ENCODE measurements around the gene GHR. TPM values are rescaled to one million over a fixed set of nuclear protein-coding genes. Genes with fewer than 3 reads are reported as not detected.
A peak's percentile ranks its signal among the peaks of the same experiment; 100 is the strongest.

The GHR gene
- total RNA-seq = not detected
- not detected for polyA plus RNA-seq

GRCh38 chr5:42423285-42424165 is at the start of gene GHR:
Gene GHR, plus strand, starts transcription at chr5:42423439. Its CDS starts 142,436 bp downstream, at chr5:42565875.
- Mint-ChIP-seq H3K4me1 (no peaks in the 10 kb centered on the region), H3K27ac (no peak within 1 kb of the TSS), H3K4me3 (no peak within 1 kb of the TSS), H3K36me3 (no peaks in the 10 kb centered on the region), H3K27me3 (peaks cover 17 to 22% of the 10 kb centered on the region in 2 donors), H3K9me3 (peaks cover 0 to 7% (median 0%) of the 10 kb centered on the region in 8 donors)
- Histone ChIP-seq H3K27ac (ENCODE audit: low read depth, low read length) (no peak within 1 kb of the TSS), H3K4me1 (ENCODE audit: insufficient read depth, low read length) (peaks cover 8% of the 10 kb centered on the region), H3K4me3 (ENCODE audit: low read length in 2 of 2) (peak within 1 kb of the TSS in 1 of 2 donors; percentile 19), H3K27me3 (ENCODE audit: insufficient read depth, low read length) (no peaks in the 10 kb centered on the region), H3K9me3 (ENCODE audit: control insufficient read depth in 1 of 2, low read length in 2 of 2) (no peaks in the 10 kb centered on the region), H3K36me3 (ENCODE audit: insufficient read depth, low read length) (no peaks in the 10 kb centered on the region)
- intact Hi-C loops (cut with micrococcal nuclease) = loop anchor here (5.0 kb wide), 1 partner anchor 344 kb away; no protein-coding TSS in a partner anchor
- POLR2A ChIA-PET (ENCODE audit: partially characterized antibody) = no interaction called here
- peak in 3 of 5 donors; percentile 1 to 7 (median 5) for DNase-seq
- CTCF ChIA-PET (ENCODE audit: partially characterized antibody) = interaction anchor here (1.0 to 2.0 kb wide), 4 partner anchors 10 to 466 kb away, joined by 3 to 15 read pairs (median 4); no protein-coding TSS in a partner anchor

GRCh38 chr5:42374679-42375273 is 48.5 kb upstream of the GHR start:
- Histone ChIP-seq H3K36me3 (ENCODE audit: insufficient read depth, low read length) (no peaks in the 10 kb centered on the region), H3K27ac (ENCODE audit: low read depth, low read length) (no peak overlapping the region), H3K4me1 (ENCODE audit: insufficient read depth, low read length) (no peaks in the 10 kb centered on the region), H3K9me3 (ENCODE audit: control insufficient read depth in 1 of 2, low read length in 2 of 2) (no peaks in the 10 kb centered on the region), H3K27me3 (ENCODE audit: insufficient read depth, low read length) (no peaks in the 10 kb centered on the region), H3K4me3 (ENCODE audit: low read length in 2 of 2) (no peak overlapping the region)
- Mint-ChIP-seq H3K36me3 (no peaks in the 10 kb centered on the region), H3K4me3 (no peak overlapping the region), H3K27me3 (no peaks in the 10 kb centered on the region), H3K4me1 (no peaks in the 10 kb centered on the region), H3K27ac (no peak overlapping the region), H3K9me3 (peaks cover 0 to 7% (median 2%) of the 10 kb centered on the region in 8 donors)
- CTCF ChIA-PET (ENCODE audit: partially characterized antibody) = no interaction called here
- intact Hi-C loops (cut with micrococcal nuclease) = no loop called here
- DNase-seq = no peak
- POLR2A ChIA-PET (ENCODE audit: partially characterized antibody) = no interaction called here

GRCh38 chr5:42377496-42377895 is 45.7 kb upstream of the GHR start:
- ChIA-PET POLR2A (ENCODE audit: partially characterized antibody) (no interaction called here), CTCF (ENCODE audit: partially characterized antibody) (no interaction called here)
- no peaks in the 10 kb centered on the region for H3K4me1 ChIP-seq (ENCODE audit: insufficient read depth, low read length)
- intact Hi-C loops (cut with micrococcal nuclease) = no loop called here
- Mint-ChIP-seq H3K27ac (no peak overlapping the region), H3K36me3 (no peaks in the 10 kb centered on the region), H3K4me1 (no peaks in the 10 kb centered on the region), H3K4me3 (no peak overlapping the region), H3K9me3 (peaks cover 0 to 7% (median 2%) of the 10 kb centered on the region in 8 donors), H3K27me3 (no peaks in the 10 kb centered on the region)
- H3K27ac ChIP-seq (ENCODE audit: low read depth, low read length) = no peak overlapping the region
- H3K4me3 ChIP-seq (ENCODE audit: low read length in 2 of 2) = no peak overlapping the region
- no peaks in the 10 kb centered on the region for H3K36me3 ChIP-seq (ENCODE audit: insufficient read depth, low read length)
- H3K27me3 ChIP-seq (ENCODE audit: insufficient read depth, low read length) = no peaks in the 10 kb centered on the region
- no peak for DNase-seq
- H3K9me3 ChIP-seq (ENCODE audit: control insufficient read depth in 1 of 2, low read length in 2 of 2) = no peaks in the 10 kb centered on the region

GRCh38 chr5:42381973-42382372 is 41.3 kb upstream of the GHR start:
- Histone ChIP-seq H3K27me3 (ENCODE audit: insufficient read depth, low read length) (no peaks in the 10 kb centered on the region), H3K4me3 (ENCODE audit: low read length in 2 of 2) (no peak overlapping the region), H3K4me1 (ENCODE audit: insufficient read depth, low read length) (no peaks in the 10 kb centered on the region), H3K36me3 (ENCODE audit: insufficient read depth, low read length) (no peaks in the 10 kb centered on the region), H3K27ac (ENCODE audit: low read depth, low read length) (no peak overlapping the region), H3K9me3 (ENCODE audit: control insufficient read depth in 1 of 2, low read length in 2 of 2) (no peaks in the 10 kb centered on the region)
- intact Hi-C loops (cut with micrococcal nuclease) = no loop called here
- no peak overlapping the region for H3K27ac Mint-ChIP-seq
- no peaks in the 10 kb centered on the region for H3K9me3 Mint-ChIP-seq
- no peaks in the 10 kb centered on the region for H3K4me1 Mint-ChIP-seq
- CTCF ChIA-PET (ENCODE audit: partially characterized antibody) = no interaction called here
- no peak for DNase-seq
- no peak overlapping the region for H3K4me3 Mint-ChIP-seq
- POLR2A ChIA-PET (ENCODE audit: partially characterized antibody) = no interaction called here
- no peaks in the 10 kb centered on the region for H3K36me3 Mint-ChIP-seq
- H3K27me3 Mint-ChIP-seq = peaks cover 0 to 2% of the 10 kb centered on the region in 2 donors

- Mint-ChIP-seq H3K4me1 (no peaks in the 10 kb centered on the region), H3K4me3 (no peak overlapping the region), H3K27ac (no peak overlapping the region), H3K36me3 (no peaks in the 10 kb centered on the region), H3K9me3 (peaks cover 0 to 13% (median 3%) of the 10 kb centered on the region in 8 donors), H3K27me3 (peaks cover 0 to 2% of the 10 kb centered on the region in 2 donors)
- H3K36me3 ChIP-seq (ENCODE audit: insufficient read depth, low read length) = no peaks in the 10 kb centered on the region
- H3K27me3 ChIP-seq (ENCODE audit: insufficient read depth, low read length) = no peaks in the 10 kb centered on the region
- ChIA-PET CTCF (ENCODE audit: partially characterized antibody) (no interaction called here), POLR2A (ENCODE audit: partially characterized antibody) (no interaction called here)
- intact Hi-C loops (cut with micrococcal nuclease) = no loop called here
- H3K9me3 ChIP-seq (ENCODE audit: control insufficient read depth in 1 of 2, low read length in 2 of 2) = no peaks in the 10 kb centered on the region
- no peak overlapping the region for H3K27ac ChIP-seq (ENCODE audit: low read depth, low read length)
- no peaks in the 10 kb centered on the region for H3K4me1 ChIP-seq (ENCODE audit: insufficient read depth, low read length)
- H3K4me3 ChIP-seq (ENCODE audit: low read length in 2 of 2) = no peak overlapping the region
- no peak for DNase-seq
These were observed 35.7 kb upstream of the GHR start for GRCh38 chr5:42387563-42387962.

- DNase-seq = no peak
- POLR2A ChIA-PET (ENCODE audit: partially characterized antibody) = no interaction called here
- Mint-ChIP-seq H3K4me3 (no peak overlapping the region), H3K27me3 (peaks cover 0 to 2% of the 10 kb centered on the region in 2 donors), H3K4me1 (no peaks in the 10 kb centered on the region), H3K27ac (no peak overlapping the region), H3K36me3 (no peaks in the 10 kb centered on the region), H3K9me3 (peaks cover 0 to 26% (median 8%) of the 10 kb centered on the region in 8 donors)
- Histone ChIP-seq H3K4me3 (ENCODE audit: low read length in 2 of 2) (no peak overlapping the region), H3K9me3 (ENCODE audit: control insufficient read depth in 1 of 2, low read length in 2 of 2) (no peaks in the 10 kb centered on the region), H3K36me3 (ENCODE audit: insufficient read depth, low read length) (no peaks in the 10 kb centered on the region), H3K27me3 (ENCODE audit: insufficient read depth, low read length) (no peaks in the 10 kb centered on the region), H3K4me1 (ENCODE audit: insufficient read depth, low read length) (no peaks in the 10 kb centered on the region), H3K27ac (ENCODE audit: low read depth, low read length) (no peak overlapping the region)
- intact Hi-C loops (cut with micrococcal nuclease) = no loop called here
- CTCF ChIA-PET (ENCODE audit: partially characterized antibody) = no interaction called here
These were observed 33.1 kb upstream of the GHR start for GRCh38 chr5:42390115-42390514.

GRCh38 chr5:42392917-42393316 is 30.3 kb upstream of the GHR start:
- no peaks in the 10 kb centered on the region for H3K36me3 Mint-ChIP-seq
- no peaks in the 10 kb centered on the region for H3K4me1 ChIP-seq (ENCODE audit: insufficient read depth, low read length)
- H3K27me3 ChIP-seq (ENCODE audit: insufficient read depth, low read length) = no peaks in the 10 kb centered on the region
- no peak overlapping the region for H3K27ac ChIP-seq (ENCODE audit: low read depth, low read length)
- DNase-seq = no peak
- no peak overlapping the region for H3K27ac Mint-ChIP-seq
- intact Hi-C loops (cut with micrococcal nuclease) = no loop called here
- H3K9me3 ChIP-seq (ENCODE audit: control insufficient read depth in 1 of 2, low read length in 2 of 2) = no peaks in the 10 kb centered on the region
- H3K4me3 ChIP-seq (ENCODE audit: low read length in 2 of 2) = no peak overlapping the region
- H3K27me3 Mint-ChIP-seq = no peaks in the 10 kb centered on the region
- ChIA-PET POLR2A (ENCODE audit: partially characterized antibody) (no interaction called here), CTCF (ENCODE audit: partially characterized antibody) (interaction anchor here (0.7 kb wide), 1 partner anchor 193 kb away, joined by 3 read pairs; no protein-coding TSS in a partner anchor)
- H3K4me3 Mint-ChIP-seq = no peak overlapping the region
- no peaks in the 10 kb centered on the region for H3K36me3 ChIP-seq (ENCODE audit: insufficient read depth, low read length)
- H3K4me1 Mint-ChIP-seq = no peaks in the 10 kb centered on the region
- H3K9me3 Mint-ChIP-seq = peaks cover 0 to 26% (median 8%) of the 10 kb centered on the region in 8 donors

All from CD4-positive, alpha-beta memory T cell (primary cell).